Suprapubic skin (tissue), 4 donors: ENCODE data around the gene OR10A3. TPM values are rescaled to one million over a fixed set of nuclear protein-coding genes. Genes with fewer than 3 reads are reported as not detected.

ENCODE experiments used
- DNase-seq, 2 donors: peaks; one replicate each; pipeline ENCODE4 v3.0.0-alpha.2; 2019; ENCODE audit warnings: low spot score in 2 of 2
- H3K27ac ChIP-seq: fragments of 200-600 bp; sonication (generic); one replicate; pipeline ENCODE4 v1.5.1; 2019
- H3K27me3 ChIP-seq: fragments of 200-600 bp; sonication (generic); one replicate; pipeline ENCODE4 v1.5.1; 2019
- H3K36me3 ChIP-seq: fragments of 200-600 bp; sonication (generic); one replicate; pipeline ENCODE4 v1.5.1; 2019
- H3K4me1 ChIP-seq: fragments of 200-600 bp; sonication (generic); one replicate; pipeline ENCODE4 v1.5.1; 2019
- H3K4me3 ChIP-seq: fragments of 200-600 bp; sonication (generic); one replicate; pipeline ENCODE4 v1.5.1; 2019; ENCODE audit warnings: mild to moderate bottlenecking
- H3K9me3 ChIP-seq: fragments of 200-600 bp; sonication (generic); one replicate; pipeline ENCODE4 v1.5.1; 2019
- CTCF ChIP-seq, 2 donors: fragments of 200-600 bp in 1 of 2; fragments of 450-650 bp in 1 of 2; sonication (generic) in 1 of 2; IDR thresholded peaks; one replicate each; pipeline ENCODE4 v1.5.1; 2016 to 2019; ENCODE audit warnings: antibody characterized with exemption in 2 of 2, mild to moderate bottlenecking in 1 of 2, moderate library complexity in 1 of 2
- EP300 ChIP-seq: sonication (generic); formaldehyde crosslinking; IDR thresholded peaks from one replicate; pipeline ENCODE4 v1.6.1; 2017; ENCODE audit warnings: antibody characterized with exemption
- POLR2A ChIP-seq, 2 donors: fragments of 450-650 bp; IDR thresholded peaks; one replicate each; pipeline ENCODE4 v1.6.1; 2017; ENCODE audit warnings: antibody characterized with exemption in 2 of 2, mild to moderate bottlenecking in 2 of 2, moderate library complexity in 2 of 2
- POLR2AphosphoS5 ChIP-seq, 3 donors: sonication (generic); formaldehyde crosslinking; IDR thresholded peaks; one replicate each; pipeline ENCODE4 v1.6.1; 2017; ENCODE audit warnings: antibody characterized with exemption in 3 of 3
- WGBS: methylation state at CpG from one replicate; pipeline ENCODE4 v1.1.5; 2018; 5-methylcytosine and 5-hydroxymethylcytosine counted together
- total RNA-seq, 4 donors: library from RNA; depleted of rRNA; stranded (reverse); fragments of >200 nt; gene quantifications; one replicate each; pipeline ENCODE4 v1.1.0, GENCODE V29; 2016

Gene OR10A3
- total RNA-seq, 4 donors from 2014 or later: not detected

- H3K36me3 ChIP-seq: no peaks in the 10 kb centered on the region
- no peaks in the 10 kb centered on the region for H3K9me3 ChIP-seq
- DNase-seq: no peak
- TF ChIP-seq EP300 (no peak), POLR2A (IDR thresholded peaks at IDR 0.05) (no peak), CTCF (IDR thresholded peaks at IDR 0.05) (no peak), POLR2AphosphoS5 (IDR thresholded peaks at IDR 0.05) (no peak)
- no peaks in the 10 kb centered on the region for H3K27me3 ChIP-seq
- H3K4me3 ChIP-seq: no peak overlapping the region
- H3K4me1 ChIP-seq: peaks cover 5% of the 10 kb centered on the region
- peak overlapping the region; percentile 43 for H3K27ac ChIP-seq
- WGBS: 68% methylated on average over 4 of the region's 4 CpGs
These were observed 40.8 kb downstream of the OR10A3 start for GRCh38 chr11:7900686-7901085.

- Histone ChIP-seq H3K27ac (no peak overlapping the region), H3K9me3 (no peaks in the 10 kb centered on the region), H3K4me1 (no peaks in the 10 kb centered on the region), H3K4me3 (no peak overlapping the region), H3K27me3 (no peaks in the 10 kb centered on the region), H3K36me3 (no peaks in the 10 kb centered on the region)
- WGBS: 47% methylated on average over 4 of the region's 4 CpGs
- TF ChIP-seq POLR2AphosphoS5 (IDR thresholded peaks at IDR 0.05): no peak
- TF ChIP-seq POLR2A (IDR thresholded peaks at IDR 0.05): no peak
- no peak for TF ChIP-seq EP300
- TF ChIP-seq CTCF (IDR thresholded peaks at IDR 0.05): no peak
- no peak for DNase-seq
These were observed 42.1 kb downstream of the OR10A3 start for GRCh38 chr11:7899418-7899817.

GRCh38 chr11:7898666-7899283, 42.7 kb downstream of the OR10A3 start:
- no peak overlapping the region for H3K27ac ChIP-seq
- no peaks in the 10 kb centered on the region for H3K36me3 ChIP-seq
- no peaks in the 10 kb centered on the region for H3K9me3 ChIP-seq
- H3K4me3 ChIP-seq: no peak overlapping the region
- TF ChIP-seq EP300 (no peak), POLR2AphosphoS5 (IDR thresholded peaks at IDR 0.05) (no peak), POLR2A (IDR thresholded peaks at IDR 0.05) (no peak)
- no peak for DNase-seq
- H3K27me3 ChIP-seq: no peaks in the 10 kb centered on the region
- no peaks in the 10 kb centered on the region for H3K4me1 ChIP-seq
- 88% methylated on average over 5 of the region's 5 CpGs for WGBS

- Histone ChIP-seq H3K36me3 (no peaks in the 10 kb centered on the region), H3K27ac (no peak overlapping the region), H3K4me3 (no peak overlapping the region), H3K27me3 (no peaks in the 10 kb centered on the region), H3K4me1 (peaks cover 5% of the 10 kb centered on the region), H3K9me3 (no peaks in the 10 kb centered on the region)
- WGBS: 46% methylated on average over 1 of the region's 1 CpG
- TF ChIP-seq EP300 (no peak), CTCF (IDR thresholded peaks at IDR 0.05) (no peak), POLR2A (IDR thresholded peaks at IDR 0.05) (no peak), POLR2AphosphoS5 (IDR thresholded peaks at IDR 0.05) (no peak)
- DNase-seq: no peak
These were observed 45.3 kb downstream of the OR10A3 start for GRCh38 chr11:7896009-7896785.

- TF ChIP-seq EP300 (no peak), POLR2AphosphoS5 (IDR thresholded peaks at IDR 0.05) (no peak), CTCF (IDR thresholded peaks at IDR 0.05) (no peak), POLR2A (IDR thresholded peaks at IDR 0.05) (no peak)
- Histone ChIP-seq H3K4me1 (peaks cover 5% of the 10 kb centered on the region), H3K9me3 (no peaks in the 10 kb centered on the region), H3K4me3 (no peak overlapping the region), H3K36me3 (no peaks in the 10 kb centered on the region), H3K27ac (no peak overlapping the region), H3K27me3 (no peaks in the 10 kb centered on the region)
- DNase-seq: no peak
- WGBS: 62% methylated on average over 3 of the region's 3 CpGs
These were observed 47.3 kb downstream of the OR10A3 start for GRCh38 chr11:7894251-7894650.
